Loucy (cell line): ENCODE data around the gene DMRTB1.
A peak's percentile ranks its signal among the peaks of the same experiment; 100 is the strongest.

Experiments
- H2AFZ ChIP-seq: fragments of 200-600 bp; sonication (generic); 2 replicates; pipeline ENCODE4 v1.6.0; 2016; ENCODE audit warnings: antibody characterized with exemption, mild to moderate bottlenecking, low read length, moderate library complexity
- H3F3A ChIP-seq: fragments of 200-600 bp; 2 replicates; pipeline ENCODE4 v1.6.0; 2016; ENCODE audit warnings: antibody characterized with exemption, low read depth, mild to moderate bottlenecking
- H3K27me3 ChIP-seq: fragments of 200-600 bp; sonication (generic); 2 replicates; pipeline ENCODE4 v1.6.1; 2014; ENCODE audit warnings: low read length, mild to moderate bottlenecking; ENCODE audit not compliant: insufficient read depth, poor library complexity, severe bottlenecking
- H3K36me3 ChIP-seq: fragments of 200-600 bp; sonication (generic); 2 replicates; pipeline ENCODE4 v1.6.1; 2016; ENCODE audit warnings: low read length; ENCODE audit not compliant: insufficient read depth
- H3K4me1 ChIP-seq: fragments of 200-600 bp; sonication (generic); 2 replicates; pipeline ENCODE4 v1.5.1; 2014; ENCODE audit warnings: low read length, mild to moderate bottlenecking; ENCODE audit not compliant: insufficient read depth, poor library complexity, severe bottlenecking
- H3K4me2 ChIP-seq: fragments of 200-600 bp; sonication (generic); 2 replicates; pipeline ENCODE4 v1.6.0; 2014; ENCODE audit warnings: antibody characterized with exemption, low read length, low read depth, mild to moderate bottlenecking; ENCODE audit not compliant: poor library complexity, severe bottlenecking
- H3K4me3 ChIP-seq: fragments of 200-600 bp; sonication (generic); 2 replicates; pipeline ENCODE4 v1.5.1; 2014; ENCODE audit warnings: low read length, mild to moderate bottlenecking, mixed read lengths; ENCODE audit not compliant: poor library complexity, severe bottlenecking
- H3K79me2 ChIP-seq: fragments of 200-600 bp; sonication (generic); 2 replicates; pipeline ENCODE4 v1.6.1; 2014; ENCODE audit warnings: low read length; ENCODE audit not compliant: insufficient read depth
- H3K9ac ChIP-seq: fragments of 200-600 bp; sonication (generic); 2 replicates; pipeline ENCODE4 v1.6.0; 2014; ENCODE audit warnings: mild to moderate bottlenecking, low read depth, low read length, moderate library complexity; ENCODE audit not compliant: poor library complexity, severe bottlenecking
- H3K9me2 ChIP-seq: fragments of 200-600 bp; sonication (generic); replicated peaks from 2 replicates; pipeline ENCODE4 v1.6.1; 2016; ENCODE audit warnings: low read depth, low read length, mixed read lengths
- H3K9me3 ChIP-seq: fragments of 200-600 bp; sonication (generic); 2 replicates; pipeline ENCODE4 v1.6.1; 2014; ENCODE audit warnings: mild to moderate bottlenecking, antibody characterized with exemption, low read length, low read depth; ENCODE audit not compliant: insufficient read depth
- H4K20me1 ChIP-seq: fragments of 200-600 bp; sonication (generic); 2 replicates; pipeline ENCODE4 v1.6.0; 2014; ENCODE audit warnings: antibody characterized with exemption, low read length, mild to moderate bottlenecking; ENCODE audit not compliant: insufficient read depth, poor library complexity, severe bottlenecking
- CTCF ChIP-seq: fragments of 200-600 bp; sonication (generic); conservative IDR thresholded peaks from 2 replicates; pipeline ENCODE4 v1.5.1; 2014; ENCODE audit warnings: mild to moderate bottlenecking, antibody characterized with exemption, low read length
- EZH2phosphoT487 ChIP-seq: fragments of 200-600 bp; IDR thresholded peaks from 2 replicates; pipeline ENCODE4 v1.6.1; 2018; ENCODE audit warnings: antibody characterized with exemption, mild to moderate bottlenecking, moderate library complexity, borderline replicate concordance

The DMRTB1 gene

GRCh38 chr1:53410701-53411100, 48.5 kb upstream of the DMRTB1 start:
- no peaks in the 10 kb centered on the region for H3K27me3 ChIP-seq
- no peaks in the 10 kb centered on the region for H4K20me1 ChIP-seq
- TF ChIP-seq CTCF (no peak), EZH2phosphoT487 (no peak)
- H3K9ac ChIP-seq, result no peak overlapping the region
- H3K36me3 ChIP-seq, result no peaks in the 10 kb centered on the region
- H3K4me1 ChIP-seq, result peaks cover 38% of the 10 kb centered on the region
- H3K79me2 ChIP-seq, result no peaks in the 10 kb centered on the region
- no peak overlapping the region for H3K4me2 ChIP-seq
- H3K9me2 ChIP-seq, result no peaks in the 10 kb centered on the region
- no peak overlapping the region for H2AFZ ChIP-seq
- no peaks in the 10 kb centered on the region for H3K9me3 ChIP-seq
- H3K4me3 ChIP-seq, result no peak overlapping the region
- peaks cover 3% of the 10 kb centered on the region; the same call in 1 of the 2 replicates for H3F3A ChIP-seq

GRCh38 chr1:53411541-53412152, 47.6 kb upstream of the DMRTB1 start:
- H4K20me1 ChIP-seq, result no peaks in the 10 kb centered on the region
- H3K4me3 ChIP-seq, result no peak overlapping the region
- no peak overlapping the region; the same call in 1 of the 2 replicates for H2AFZ ChIP-seq
- H3K36me3 ChIP-seq, result no peaks in the 10 kb centered on the region
- no peak overlapping the region for H3K9ac ChIP-seq
- no peak overlapping the region for H3K4me2 ChIP-seq
- TF ChIP-seq CTCF (no peak), EZH2phosphoT487 (no peak)
- H3K9me3 ChIP-seq, result no peaks in the 10 kb centered on the region
- H3K79me2 ChIP-seq, result no peaks in the 10 kb centered on the region
- H3K27me3 ChIP-seq, result no peaks in the 10 kb centered on the region
- H3K4me1 ChIP-seq, result peaks cover 39% of the 10 kb centered on the region
- H3K9me2 ChIP-seq, result no peaks in the 10 kb centered on the region
- H3F3A ChIP-seq, result peaks cover 3% of the 10 kb centered on the region; the same call in 1 of the 2 replicates

GRCh38 chr1:53412285-53413174, 46.7 kb upstream of the DMRTB1 start:
- Histone ChIP-seq H3K9me2 (no peaks in the 10 kb centered on the region), H3K9me3 (no peaks in the 10 kb centered on the region), H3K27me3 (no peaks in the 10 kb centered on the region), H3K79me2 (no peaks in the 10 kb centered on the region), H3K9ac (peak overlapping the region; percentile 34), H3F3A (peaks cover 3% of the 10 kb centered on the region; the same call in 1 of the 2 replicates), H3K4me2 (peak overlapping the region; percentile 52), H4K20me1 (no peaks in the 10 kb centered on the region), H3K36me3 (no peaks in the 10 kb centered on the region), H3K4me1 (peaks cover 42% of the 10 kb centered on the region), H3K4me3 (no peak overlapping the region), H2AFZ (peak overlapping the region; percentile 18; the same call in 1 of the 2 replicates)
- TF ChIP-seq EZH2phosphoT487 (no peak), CTCF (no peak)
